ENCODE results near the gene MSRB3.

The MSRB3 gene

DNA sequence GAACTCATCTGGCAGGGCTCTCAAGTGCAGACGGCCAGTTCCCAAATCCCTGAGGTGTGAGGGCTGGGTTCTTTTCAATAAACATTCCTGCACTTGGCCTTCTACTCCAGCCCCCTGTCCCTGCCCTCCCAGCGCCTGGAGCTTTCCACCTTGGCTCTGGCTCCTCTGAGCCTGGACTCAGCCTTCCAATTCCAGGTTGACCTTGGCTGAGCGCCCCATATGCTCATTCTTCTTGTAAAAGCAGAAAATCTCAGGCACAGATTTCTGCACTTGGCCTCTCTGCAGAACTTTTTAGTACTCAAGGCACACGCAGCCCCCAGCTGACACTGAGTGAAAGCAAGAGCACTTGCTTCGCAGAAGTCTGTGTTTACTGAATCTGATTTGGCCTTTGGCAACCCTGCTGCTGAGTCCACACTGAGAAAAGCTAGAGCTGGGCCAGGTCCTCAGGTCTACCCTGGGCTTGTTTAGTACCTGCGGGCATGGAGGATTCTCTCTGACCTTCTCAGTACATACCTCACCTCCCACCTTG lies 222.7 kb downstream of the MSRB3 start:
- DNase-seq, result no peak

DNA sequence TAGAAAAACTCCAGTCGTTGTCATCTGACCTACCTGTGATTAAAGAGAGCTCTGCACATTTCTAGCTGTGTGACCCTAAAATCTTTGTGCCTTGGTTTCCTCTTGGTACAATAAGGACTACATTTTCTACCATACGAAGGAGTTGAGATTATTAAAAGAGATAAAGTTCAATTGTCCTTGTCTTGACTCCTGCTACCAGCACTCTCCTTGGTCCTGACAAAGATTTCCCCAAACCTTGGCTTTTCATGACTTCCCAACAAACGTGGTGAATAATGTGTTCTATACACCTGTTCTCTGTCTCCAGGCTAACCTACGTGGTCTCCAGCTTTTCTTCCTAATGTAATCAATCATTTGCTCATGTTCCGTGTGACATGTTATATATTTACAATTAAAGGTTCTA lies 223.5 kb downstream of the MSRB3 start:
- no peak for DNase-seq

DNA sequence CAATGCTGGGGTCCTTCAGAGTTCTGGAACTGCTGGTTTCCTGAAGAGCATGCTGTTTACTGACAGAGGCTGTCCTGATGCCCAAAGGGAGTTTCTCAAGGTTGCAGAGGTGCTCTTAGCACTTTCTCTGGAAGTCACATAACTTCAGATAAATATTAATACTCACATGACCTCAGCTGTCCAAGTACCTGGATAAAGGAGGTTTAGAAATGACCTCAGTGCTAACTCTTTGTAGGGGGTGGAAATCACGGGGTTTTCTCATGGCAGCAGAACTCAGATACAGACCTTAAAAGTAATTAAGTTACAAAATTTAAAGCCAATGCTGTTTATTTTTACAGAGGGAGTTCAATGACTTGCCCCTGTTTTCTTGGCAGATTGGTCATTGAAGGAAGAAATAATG lies 225.9 kb downstream of the MSRB3 start:
- DNase-seq, result no peak

DNA sequence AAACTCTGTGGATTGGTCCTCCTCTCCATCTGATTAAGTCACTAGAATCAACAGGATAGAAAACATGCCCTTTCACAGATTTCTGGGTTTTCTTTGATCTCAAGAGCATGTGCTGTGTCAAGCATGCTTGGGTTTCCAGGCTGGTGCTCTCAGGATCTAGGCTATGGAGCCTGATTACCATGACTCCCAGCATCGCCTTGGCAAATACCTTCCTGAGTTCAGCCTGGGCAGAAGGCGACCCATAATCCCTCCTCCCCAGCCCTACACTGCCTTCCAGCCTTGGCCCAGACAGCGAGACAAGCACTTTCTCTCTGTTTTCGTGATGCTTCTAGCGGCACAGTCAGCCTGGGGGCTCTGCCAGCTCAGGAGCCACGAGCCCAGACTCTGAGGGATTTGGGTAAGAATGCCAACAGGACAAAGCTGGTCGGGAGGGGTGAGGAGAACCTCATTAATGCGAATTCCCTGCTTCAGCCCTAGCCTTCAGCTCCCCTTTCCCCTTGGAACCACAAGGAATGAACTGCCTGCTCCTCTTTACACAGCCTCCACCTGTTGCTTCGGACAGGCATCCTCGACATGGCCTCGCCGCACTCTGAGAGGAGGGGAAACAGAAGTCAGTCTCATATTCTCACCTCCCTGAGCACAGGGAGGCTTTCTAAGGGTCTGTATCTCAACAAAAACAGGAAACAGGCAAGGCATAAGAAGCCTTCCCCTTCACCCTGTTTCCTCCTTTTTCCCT lies 227.1 kb downstream of the MSRB3 start:
- no peak for DNase-seq

DNA sequence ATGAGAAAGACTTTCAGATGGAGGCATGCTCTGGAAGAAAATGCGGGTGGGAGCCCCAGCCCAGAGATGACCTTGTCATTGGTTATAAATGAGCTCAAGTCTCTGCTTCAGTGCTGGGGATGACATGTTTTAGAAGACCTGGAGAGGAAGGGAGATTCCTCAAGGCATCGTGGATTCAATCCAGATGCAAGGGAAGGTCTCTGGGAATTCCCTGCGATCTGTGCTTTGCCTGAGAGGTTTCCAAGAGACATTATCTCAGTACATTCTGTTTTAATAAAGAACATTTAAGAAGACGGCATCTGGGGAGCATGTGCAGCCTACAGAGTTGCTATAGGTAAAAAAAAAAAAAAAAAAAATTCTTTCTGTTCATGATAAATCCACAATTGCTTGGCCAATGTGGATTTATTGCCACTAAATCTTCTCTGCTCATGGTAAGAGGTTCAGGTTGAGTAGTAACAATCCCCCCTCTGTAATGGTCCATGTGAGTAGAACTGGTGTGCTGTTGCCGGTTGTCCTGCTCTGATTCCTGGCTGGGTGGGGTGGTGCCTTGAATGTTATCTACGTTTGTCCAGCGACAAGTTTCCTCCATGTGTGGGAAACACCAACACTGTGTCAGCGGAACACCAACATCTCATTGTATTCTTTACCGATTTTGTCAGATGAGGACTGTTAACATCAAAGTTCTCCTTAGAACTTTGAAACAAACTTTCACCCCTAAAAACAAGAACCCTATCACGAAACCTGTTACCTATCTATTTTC lies 230.0 kb downstream of the MSRB3 start:
- DNase-seq, result no peak

DNA sequence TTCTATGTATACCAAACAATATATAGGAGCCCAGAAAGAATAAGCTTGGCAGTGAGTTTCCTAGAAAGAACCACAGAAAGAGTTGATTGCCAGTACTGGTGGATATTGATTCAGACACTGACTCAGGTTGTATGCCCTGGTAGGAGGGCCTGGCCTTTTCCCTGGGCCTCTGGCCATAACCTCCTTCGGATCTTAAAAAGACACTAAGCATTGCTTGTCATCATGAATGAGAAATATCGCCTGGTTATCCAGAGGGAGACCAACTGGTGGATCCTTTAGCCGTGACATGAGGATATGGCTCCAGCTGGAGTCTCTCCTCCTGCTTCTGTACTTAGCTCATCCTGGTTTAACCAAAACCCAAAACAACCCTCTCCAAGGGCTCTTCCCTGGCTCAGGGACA lies 231.5 kb downstream of the MSRB3 start:
- DNase-seq, result no peak

DNA sequence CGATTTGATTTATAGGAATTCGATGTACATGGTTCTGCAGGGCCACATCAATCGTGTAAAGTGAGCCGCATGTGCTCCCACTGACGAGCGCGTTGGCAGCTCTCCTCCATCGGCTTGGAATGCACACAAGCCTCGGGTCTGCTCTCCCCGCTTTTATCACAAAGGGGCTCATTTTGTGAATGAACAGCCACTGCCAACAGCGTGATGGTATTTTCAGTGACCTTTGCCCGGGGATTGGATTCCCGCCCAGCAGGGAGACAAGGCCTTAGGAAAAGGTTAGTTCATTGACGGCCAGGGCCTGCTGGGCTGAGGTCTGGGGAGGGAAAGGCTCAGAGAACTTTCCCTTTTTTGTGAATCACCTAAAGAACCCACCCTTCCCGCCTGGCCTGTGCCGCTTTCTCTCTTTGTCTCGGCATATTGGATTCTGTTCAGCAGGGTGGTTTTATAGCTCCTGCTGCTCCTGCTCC lies 232.1 kb downstream of the MSRB3 start:
- no peak for DNase-seq

DNA sequence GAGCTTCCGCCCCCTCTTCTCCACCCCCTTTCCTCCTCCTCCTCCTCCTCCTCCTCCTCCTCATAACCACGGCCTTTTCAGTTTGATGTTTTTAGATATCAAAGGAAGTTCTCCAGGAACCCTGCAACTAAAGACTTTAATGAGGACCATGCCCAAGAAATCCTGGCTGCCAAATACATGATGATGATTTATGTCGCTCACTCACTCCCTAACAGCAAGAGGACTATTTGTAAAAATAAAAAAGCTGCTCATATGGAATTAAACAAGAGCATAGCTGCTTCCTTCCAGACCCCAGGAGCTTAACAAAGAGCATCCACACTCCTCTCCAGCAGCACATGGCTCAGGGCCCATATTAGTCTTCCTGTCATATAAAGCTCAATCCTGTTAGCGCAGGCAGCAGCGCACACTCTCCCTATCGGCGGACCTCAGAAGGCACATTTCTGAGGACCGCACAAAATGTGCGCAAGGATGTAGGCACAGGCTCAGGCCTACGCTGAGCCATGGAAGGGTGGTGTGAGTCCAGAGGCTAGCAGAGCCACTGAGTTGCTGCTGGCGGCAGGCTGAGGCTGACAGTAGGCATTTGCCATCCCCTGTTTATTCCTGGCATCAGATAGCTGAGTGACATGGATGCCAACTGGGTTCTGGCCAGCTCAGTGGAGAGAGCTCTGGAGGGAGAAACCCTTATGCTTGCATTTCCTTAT lies 232.8 kb downstream of the MSRB3 start:
- DNase-seq, result no peak

DNA sequence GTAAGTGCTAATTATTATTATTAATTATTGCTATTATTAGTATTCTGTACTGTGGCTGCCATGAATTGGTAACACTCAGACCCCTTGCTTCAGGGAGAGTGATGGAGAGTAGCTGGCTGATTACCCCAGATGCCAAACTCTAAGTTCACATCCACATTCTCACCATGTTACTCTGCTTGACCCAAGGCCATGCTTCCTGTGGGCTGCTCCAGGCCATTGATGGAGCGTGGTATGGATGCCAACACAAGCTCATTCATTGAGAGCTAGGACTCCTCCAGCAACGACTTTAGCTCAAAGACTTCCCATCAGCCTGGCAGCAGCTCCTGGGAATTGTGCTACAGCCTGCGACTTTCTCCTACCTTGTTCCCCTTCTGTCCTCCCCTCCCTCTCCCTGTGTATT lies 233.4 kb downstream of the MSRB3 start:
- DNase-seq, result no peak
